HEK293T (cell line): ENCODE results near the gene SYNE2.
"Not testable (repeated sequence)": the region's sequence is repeated elsewhere in the genome, so short reads cannot be mapped to it uniquely, and the experiment has no call there.

Experiments used
- CTCF ChIA-PET: fragments of 350-600 bp; formaldehyde crosslinking; extraction: SDS; loops from one replicate; lab custom pipeline; 2021; ENCODE audit warnings: antibody characterized with exemption, inconsistent platforms; lab: Yijun Ruan, JAX
- POLR2A ChIA-PET: fragments of 350-600 bp; formaldehyde crosslinking; extraction: SDS; loops from one replicate; lab custom pipeline; 2020; ENCODE audit warnings: antibody characterized with exemption, inconsistent platforms; lab: Yijun Ruan, JAX
- DNase-seq: peaks from one replicate; pipeline ENCODE4 v3.0.0; 2012; ENCODE audit warnings: mixed read lengths; ENCODE audit errors: extremely low spot score
- ARNT ChIP-seq: fragments of 450-650 bp; IDR thresholded peaks from 2 replicates; pipeline ENCODE4 v1.6.1; 2017; ENCODE audit warnings: mild to moderate bottlenecking
- BHLHE40 ChIP-seq: fragments of 450-650 bp; IDR thresholded peaks from 2 replicates; pipeline ENCODE4 v1.6.1; 2016; ENCODE audit warnings: mild to moderate bottlenecking, moderate library complexity, borderline replicate concordance
- CTBP1 ChIP-seq: fragments of 450-650 bp; IDR thresholded peaks from 2 replicates; pipeline ENCODE4 v1.6.1; 2016; ENCODE audit warnings: borderline replicate concordance
- ELF4 ChIP-seq: fragments of 450-650 bp; IDR thresholded peaks from 2 replicates; pipeline ENCODE4 v1.6.1; 2017; ENCODE audit warnings: antibody characterized with exemption
- FOXA1 ChIP-seq: fragments of 450-650 bp; IDR thresholded peaks from 2 replicates; pipeline ENCODE4 v1.6.1; 2016; ENCODE audit warnings: mild to moderate bottlenecking
- FOXK2 ChIP-seq: fragments of 450-650 bp; IDR thresholded peaks from 2 replicates; pipeline ENCODE4 v1.6.1; 2016; ENCODE audit warnings: mild to moderate bottlenecking
- FOXM1 ChIP-seq: fragments of 450-650 bp; IDR thresholded peaks from 2 replicates; pipeline ENCODE4 v1.6.1; 2017; ENCODE audit warnings: mild to moderate bottlenecking, borderline replicate concordance
- HDGF ChIP-seq: fragments of 450-650 bp; IDR thresholded peaks from 2 replicates; pipeline ENCODE4 v1.6.1; 2017; ENCODE audit warnings: antibody characterized with exemption, borderline replicate concordance
- L3MBTL2 ChIP-seq: fragments of 450-650 bp; conservative IDR thresholded peaks from 2 replicates; pipeline ENCODE4 v1.6.1; 2016; ENCODE audit warnings: mild to moderate bottlenecking
- LEF1 ChIP-seq: fragments of 450-650 bp; IDR thresholded peaks from 2 replicates; pipeline ENCODE4 v1.6.1; 2017; ENCODE audit warnings: mild to moderate bottlenecking, borderline replicate concordance
- NFRKB ChIP-seq: fragments of 450-650 bp; IDR thresholded peaks from 2 replicates; pipeline ENCODE4 v1.6.1; 2016; ENCODE audit warnings: mild to moderate bottlenecking, moderate library complexity
- PKNOX1 ChIP-seq: fragments of 450-650 bp; IDR thresholded peaks from 2 replicates; pipeline ENCODE4 v1.6.1; 2016
- SP1 ChIP-seq: fragments of 450-650 bp; IDR thresholded peaks from 2 replicates; pipeline ENCODE4 v1.6.1; 2017
- SUZ12 ChIP-seq: fragments of 450-650 bp; IDR thresholded peaks from 2 replicates; pipeline ENCODE4 v1.6.1; 2016; ENCODE audit warnings: mild to moderate bottlenecking
- TARDBP ChIP-seq: fragments of 450-650 bp; IDR thresholded peaks from 2 replicates; pipeline ENCODE4 v1.6.1; 2016
- ZNF384 ChIP-seq: fragments of 450-650 bp; IDR thresholded peaks from 2 replicates; pipeline ENCODE4 v1.6.1; 2016

The SYNE2 gene, protein sequence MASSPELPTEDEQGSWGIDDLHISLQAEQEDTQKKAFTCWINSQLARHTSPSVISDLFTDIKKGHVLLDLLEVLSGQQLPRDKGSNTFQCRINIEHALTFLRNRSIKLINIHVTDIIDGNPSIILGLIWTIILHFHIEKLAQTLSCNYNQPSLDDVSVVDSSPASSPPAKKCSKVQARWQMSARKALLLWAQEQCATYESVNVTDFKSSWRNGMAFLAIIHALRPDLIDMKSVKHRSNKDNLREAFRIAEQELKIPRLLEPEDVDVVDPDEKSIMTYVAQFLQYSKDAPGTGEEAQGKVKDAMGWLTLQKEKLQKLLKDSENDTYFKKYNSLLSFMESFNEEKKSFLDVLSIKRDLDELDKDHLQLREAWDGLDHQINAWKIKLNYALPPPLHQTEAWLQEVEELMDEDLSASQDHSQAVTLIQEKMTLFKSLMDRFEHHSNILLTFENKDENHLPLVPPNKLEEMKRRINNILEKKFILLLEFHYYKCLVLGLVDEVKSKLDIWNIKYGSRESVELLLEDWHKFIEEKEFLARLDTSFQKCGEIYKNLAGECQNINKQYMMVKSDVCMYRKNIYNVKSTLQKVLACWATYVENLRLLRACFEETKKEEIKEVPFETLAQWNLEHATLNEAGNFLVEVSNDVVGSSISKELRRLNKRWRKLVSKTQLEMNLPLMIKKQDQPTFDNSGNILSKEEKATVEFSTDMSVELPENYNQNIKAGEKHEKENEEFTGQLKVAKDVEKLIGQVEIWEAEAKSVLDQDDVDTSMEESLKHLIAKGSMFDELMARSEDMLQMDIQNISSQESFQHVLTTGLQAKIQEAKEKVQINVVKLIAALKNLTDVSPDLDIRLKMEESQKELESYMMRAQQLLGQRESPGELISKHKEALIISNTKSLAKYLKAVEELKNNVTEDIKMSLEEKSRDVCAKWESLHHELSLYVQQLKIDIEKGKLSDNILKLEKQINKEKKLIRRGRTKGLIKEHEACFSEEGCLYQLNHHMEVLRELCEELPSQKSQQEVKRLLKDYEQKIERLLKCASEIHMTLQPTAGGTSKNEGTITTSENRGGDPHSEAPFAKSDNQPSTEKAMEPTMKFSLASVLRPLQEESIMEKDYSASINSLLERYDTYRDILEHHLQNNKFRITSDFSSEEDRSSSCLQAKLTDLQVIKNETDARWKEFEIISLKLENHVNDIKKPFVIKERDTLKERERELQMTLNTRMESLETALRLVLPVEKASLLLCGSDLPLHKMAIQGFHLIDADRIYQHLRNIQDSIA (N-terminal part only)

GRCh38 chr14:63852817-63853731, at the start of gene SYNE2:
Gene SYNE2 (plus strand): TSS chr14:63853004. CDS start chr14:63909149, 56,145 bp downstream.
- POLR2A ChIA-PET, result interaction anchor here (0.6 to 2.5 kb wide), 3 partner anchors 11 to 485 kb away, joined by 3 to 8 read pairs (median 3); no protein-coding TSS in a partner anchor
- DNase-seq, result peak; percentile 89
- no peak for TF ChIP-seq LEF1
- no peak for TF ChIP-seq ARNT
- TF ChIP-seq FOXA1, result no peak
- no peak for TF ChIP-seq BHLHE40
- TF ChIP-seq NFRKB, result no peak
- no peak for TF ChIP-seq SP1
- no peak for TF ChIP-seq FOXM1
- no peak for TF ChIP-seq SUZ12
- no peak for TF ChIP-seq ZNF384
- TF ChIP-seq TARDBP, result no peak
- CTCF ChIA-PET, result interaction anchor here (0.9 kb wide), 2 partner anchors 59 to 360 kb away, joined by 3 read pairs; no protein-coding TSS in a partner anchor

DNA sequence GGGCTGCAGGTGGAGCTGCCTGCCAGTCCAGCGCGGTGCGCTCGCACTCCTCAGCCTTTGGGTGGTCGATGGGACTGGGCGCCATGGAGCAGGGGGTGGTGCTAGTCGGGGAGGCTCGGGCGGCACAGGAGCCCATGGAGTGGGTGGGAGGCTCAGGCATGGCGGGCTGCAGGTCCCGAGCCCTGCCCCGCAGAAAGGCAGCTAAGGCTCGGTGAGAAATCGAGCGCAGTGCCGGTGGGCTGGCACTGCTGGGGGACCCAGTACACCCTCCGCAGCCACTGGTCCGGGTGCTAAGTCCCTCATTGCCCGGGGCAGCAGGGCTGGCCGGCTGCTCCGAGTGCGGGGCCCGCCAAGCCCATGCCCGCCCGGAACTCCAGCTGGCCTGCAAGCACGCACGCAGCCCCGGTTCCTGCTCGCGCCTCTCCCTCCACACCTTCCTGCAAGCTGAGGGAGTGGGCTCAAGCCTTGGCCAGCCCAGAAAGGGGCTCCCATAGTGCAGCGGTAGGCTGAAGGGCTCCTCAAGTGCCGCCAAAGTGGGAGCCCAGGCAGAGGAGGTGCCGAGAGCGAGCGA, 49.5 kb upstream of the SYNE2 start:
- CTCF ChIA-PET, DNase-seq, POLR2A ChIA-PET: not testable (repeated sequence)

GRCh38 chr14:63806064-63806463, 46.7 kb upstream of the SYNE2 start:
- CTCF ChIA-PET, result interaction anchor here (0.7 kb wide), 1 partner anchor 482 kb away, joined by 3 read pairs; no protein-coding TSS in a partner anchor
- POLR2A ChIA-PET, result not testable (repeated sequence)

GRCh38 chr14:63811692-63812091, 41.1 kb upstream of the SYNE2 start:
- DNase-seq, CTCF ChIA-PET, POLR2A ChIA-PET: not testable (repeated sequence)

More at GRCh38 chr14:63806064-63806463, 46.7 kb upstream of the SYNE2 start:
- not testable (repeated sequence) for DNase-seq

DNA sequence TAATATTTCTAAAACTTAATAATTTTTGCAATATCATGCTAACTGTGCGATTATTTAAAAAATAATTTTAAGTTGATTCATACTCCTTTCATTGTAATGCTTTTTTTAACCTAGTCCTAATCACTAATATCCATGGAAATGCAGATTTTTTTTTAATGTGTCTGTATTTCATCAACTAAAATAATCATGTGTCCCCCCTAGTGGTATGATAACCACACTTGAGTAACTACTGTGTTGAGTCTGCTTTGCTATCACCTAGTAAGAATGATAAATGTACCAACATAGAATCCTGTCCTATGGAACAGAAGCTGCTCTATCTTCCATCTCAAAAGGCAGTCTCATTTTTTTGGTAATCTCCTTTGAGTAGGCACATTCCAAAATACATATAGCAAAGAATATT, 19.1 kb upstream of the SYNE2 start:
- ChIA-PET POLR2A (no interaction called here), CTCF (no interaction called here)
- TF ChIP-seq HDGF, result no peak
- no peak for TF ChIP-seq FOXK2
- no peak for TF ChIP-seq NFRKB
- no peak for TF ChIP-seq FOXM1
- no peak for TF ChIP-seq SUZ12
- TF ChIP-seq LEF1, result no peak
- no peak for TF ChIP-seq ARNT
- no peak for TF ChIP-seq ZNF384
- DNase-seq, result no peak

GRCh38 chr14:63840981-63841380, 11.8 kb upstream of the SYNE2 start:
- POLR2A ChIA-PET, result no interaction called here
- no peak for DNase-seq
- CTCF ChIA-PET, result interaction anchor here (0.7 kb wide), 1 partner anchor 463 kb away, joined by 5 read pairs; no protein-coding TSS in a partner anchor
- TF ChIP-seq ARNT (no peak), CTBP1 (no peak), SUZ12 (no peak), BHLHE40 (no peak), SP1 (no peak), ZNF384 (no peak), LEF1 (no peak), HDGF (no peak), TARDBP (no peak), FOXM1 (no peak), NFRKB (no peak), FOXA1 (no peak)

- TF ChIP-seq NFRKB, result no peak
- no peak for TF ChIP-seq TARDBP
- no peak for TF ChIP-seq SP1
- ChIA-PET CTCF (interaction anchor here (0.7 kb wide), 1 partner anchor 22 kb away, joined by 3 read pairs; no protein-coding TSS in a partner anchor), POLR2A (no interaction called here)
- no peak for DNase-seq
Measured at GRCh38 chr14:63843796-63844195, 9.0 kb upstream of the SYNE2 start.

DNA sequence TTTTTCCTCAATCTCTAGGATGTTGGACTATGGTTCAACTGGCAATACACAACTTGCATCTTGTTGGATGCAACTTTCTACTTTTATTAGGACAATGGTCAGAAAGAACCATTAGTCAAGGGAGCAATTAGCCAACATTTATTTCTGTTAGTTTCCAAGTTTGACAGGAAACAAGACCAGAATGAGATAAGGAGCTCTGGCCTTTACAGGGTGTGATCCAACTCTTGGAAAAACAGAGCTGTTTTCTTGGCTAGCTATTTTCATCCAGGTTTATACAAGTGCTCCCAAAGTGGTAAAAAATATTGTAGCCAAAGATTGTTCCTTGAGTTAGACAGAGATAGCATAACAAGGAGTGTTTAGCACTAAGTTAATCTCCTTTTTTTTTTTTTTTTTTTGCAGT, 3.9 kb upstream of the SYNE2 start:
- TF ChIP-seq SP1 (no peak), FOXM1 (no peak), ARNT (no peak), ZNF384 (no peak), HDGF (no peak), PKNOX1 (no peak), BHLHE40 (no peak), ELF4 (no peak), FOXK2 (no peak), TARDBP (no peak), NFRKB (no peak), SUZ12 (no peak), CTBP1 (no peak), L3MBTL2 (no peak), LEF1 (no peak), FOXA1 (no peak)
- ChIA-PET POLR2A (no interaction called here), CTCF (no interaction called here)
- no peak for DNase-seq
